ENCODE data around the gene EYS.
"Not testable (repeated sequence)": the region's sequence is repeated elsewhere in the genome, so short reads cannot be mapped to it uniquely, and the experiment has no call there.

DNA sequence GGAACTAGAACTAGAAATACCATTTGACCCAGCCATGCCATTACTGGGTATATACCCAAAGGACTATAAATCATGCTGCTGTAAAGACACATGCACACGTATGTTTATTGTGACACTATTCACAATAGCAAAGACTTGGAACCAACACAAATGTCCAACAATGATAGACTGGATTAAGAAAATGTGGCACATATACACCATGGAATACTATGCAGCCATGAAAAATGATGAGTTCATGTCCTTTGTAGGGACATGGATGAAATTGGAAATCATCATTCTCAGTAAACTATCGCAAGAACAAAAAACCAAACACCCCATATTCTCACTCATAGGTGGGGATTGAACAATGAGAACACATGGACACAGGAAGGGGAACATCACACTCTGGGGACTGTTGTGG, 1968.8 kb downstream of the EYS start:
- not testable (repeated sequence) for TF ChIP-seq ZFAT (CRISPR knock-in tag; conservative IDR thresholded peaks at IDR 0.05); JUN (CRISPR knock-in tag; IDR thresholded peaks at IDR 0.05); GABPB1 (CRISPR knock-in tag; IDR thresholded peaks at IDR 0.05); RFXAP (CRISPR knock-in tag; IDR thresholded peaks at IDR 0.05; ENCODE audit: borderline replicate concordance)
- TF ChIP-seq, protein P1, sequence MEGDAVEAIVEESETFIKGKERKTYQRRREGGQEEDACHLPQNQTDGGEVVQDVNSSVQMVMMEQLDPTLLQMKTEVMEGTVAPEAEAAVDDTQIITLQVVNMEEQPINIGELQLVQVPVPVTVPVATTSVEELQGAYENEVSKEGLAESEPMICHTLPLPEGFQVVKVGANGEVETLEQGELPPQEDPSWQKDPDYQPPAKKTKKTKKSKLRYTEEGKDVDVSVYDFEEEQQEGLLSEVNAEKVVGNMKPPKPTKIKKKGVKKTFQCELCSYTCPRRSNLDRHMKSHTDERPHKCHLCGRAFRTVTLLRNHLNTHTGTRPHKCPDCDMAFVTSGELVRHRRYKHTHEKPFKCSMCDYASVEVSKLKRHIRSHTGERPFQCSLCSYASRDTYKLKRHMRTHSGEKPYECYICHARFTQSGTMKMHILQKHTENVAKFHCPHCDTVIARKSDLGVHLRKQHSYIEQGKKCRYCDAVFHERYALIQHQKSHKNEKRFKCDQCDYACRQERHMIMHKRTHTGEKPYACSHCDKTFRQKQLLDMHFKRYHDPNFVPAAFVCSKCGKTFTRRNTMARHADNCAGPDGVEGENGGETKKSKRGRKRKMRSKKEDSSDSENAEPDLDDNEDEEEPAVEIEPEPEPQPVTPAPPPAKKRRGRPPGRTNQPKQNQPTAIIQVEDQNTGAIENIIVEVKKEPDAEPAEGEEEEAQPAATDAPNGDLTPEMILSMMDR (CRISPR knock-in tag; IDR thresholded peaks at IDR 0.05): not testable (repeated sequence)
- TF ChIP-seq, protein P2, sequence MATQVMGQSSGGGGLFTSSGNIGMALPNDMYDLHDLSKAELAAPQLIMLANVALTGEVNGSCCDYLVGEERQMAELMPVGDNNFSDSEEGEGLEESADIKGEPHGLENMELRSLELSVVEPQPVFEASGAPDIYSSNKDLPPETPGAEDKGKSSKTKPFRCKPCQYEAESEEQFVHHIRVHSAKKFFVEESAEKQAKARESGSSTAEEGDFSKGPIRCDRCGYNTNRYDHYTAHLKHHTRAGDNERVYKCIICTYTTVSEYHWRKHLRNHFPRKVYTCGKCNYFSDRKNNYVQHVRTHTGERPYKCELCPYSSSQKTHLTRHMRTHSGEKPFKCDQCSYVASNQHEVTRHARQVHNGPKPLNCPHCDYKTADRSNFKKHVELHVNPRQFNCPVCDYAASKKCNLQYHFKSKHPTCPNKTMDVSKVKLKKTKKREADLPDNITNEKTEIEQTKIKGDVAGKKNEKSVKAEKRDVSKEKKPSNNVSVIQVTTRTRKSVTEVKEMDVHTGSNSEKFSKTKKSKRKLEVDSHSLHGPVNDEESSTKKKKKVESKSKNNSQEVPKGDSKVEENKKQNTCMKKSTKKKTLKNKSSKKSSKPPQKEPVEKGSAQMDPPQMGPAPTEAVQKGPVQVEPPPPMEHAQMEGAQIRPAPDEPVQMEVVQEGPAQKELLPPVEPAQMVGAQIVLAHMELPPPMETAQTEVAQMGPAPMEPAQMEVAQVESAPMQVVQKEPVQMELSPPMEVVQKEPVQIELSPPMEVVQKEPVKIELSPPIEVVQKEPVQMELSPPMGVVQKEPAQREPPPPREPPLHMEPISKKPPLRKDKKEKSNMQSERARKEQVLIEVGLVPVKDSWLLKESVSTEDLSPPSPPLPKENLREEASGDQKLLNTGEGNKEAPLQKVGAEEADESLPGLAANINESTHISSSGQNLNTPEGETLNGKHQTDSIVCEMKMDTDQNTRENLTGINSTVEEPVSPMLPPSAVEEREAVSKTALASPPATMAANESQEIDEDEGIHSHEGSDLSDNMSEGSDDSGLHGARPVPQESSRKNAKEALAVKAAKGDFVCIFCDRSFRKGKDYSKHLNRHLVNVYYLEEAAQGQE (IDR thresholded peaks at IDR 0.05; ENCODE audit: borderline replicate concordance in 1 of 2, low read depth in 1 of 2, low read length in 2 of 2): not testable (repeated sequence)
- TF ChIP-seq, protein P3, sequence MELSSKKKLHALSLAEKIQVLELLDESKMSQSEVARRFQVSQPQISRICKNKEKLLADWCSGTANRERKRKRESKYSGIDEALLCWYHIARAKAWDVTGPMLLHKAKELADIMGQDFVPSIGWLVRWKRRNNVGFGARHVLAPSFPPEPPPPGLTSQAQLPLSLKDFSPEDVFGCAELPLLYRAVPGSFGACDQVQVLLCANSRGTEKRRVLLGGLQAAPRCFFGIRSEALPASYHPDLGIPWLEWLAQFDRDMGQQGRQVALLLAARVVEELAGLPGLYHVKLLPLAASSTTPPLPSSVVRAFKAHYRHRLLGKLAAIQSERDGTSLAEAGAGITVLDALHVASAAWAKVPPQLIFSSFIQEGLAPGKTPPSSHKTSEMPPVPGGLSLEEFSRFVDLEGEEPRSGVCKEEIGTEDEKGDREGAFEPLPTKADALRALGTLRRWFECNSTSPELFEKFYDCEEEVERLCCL (CRISPR knock-in tag; IDR thresholded peaks at IDR 0.05; ENCODE audit: borderline replicate concordance): not testable (repeated sequence)
- TF ChIP-seq, protein P4, sequence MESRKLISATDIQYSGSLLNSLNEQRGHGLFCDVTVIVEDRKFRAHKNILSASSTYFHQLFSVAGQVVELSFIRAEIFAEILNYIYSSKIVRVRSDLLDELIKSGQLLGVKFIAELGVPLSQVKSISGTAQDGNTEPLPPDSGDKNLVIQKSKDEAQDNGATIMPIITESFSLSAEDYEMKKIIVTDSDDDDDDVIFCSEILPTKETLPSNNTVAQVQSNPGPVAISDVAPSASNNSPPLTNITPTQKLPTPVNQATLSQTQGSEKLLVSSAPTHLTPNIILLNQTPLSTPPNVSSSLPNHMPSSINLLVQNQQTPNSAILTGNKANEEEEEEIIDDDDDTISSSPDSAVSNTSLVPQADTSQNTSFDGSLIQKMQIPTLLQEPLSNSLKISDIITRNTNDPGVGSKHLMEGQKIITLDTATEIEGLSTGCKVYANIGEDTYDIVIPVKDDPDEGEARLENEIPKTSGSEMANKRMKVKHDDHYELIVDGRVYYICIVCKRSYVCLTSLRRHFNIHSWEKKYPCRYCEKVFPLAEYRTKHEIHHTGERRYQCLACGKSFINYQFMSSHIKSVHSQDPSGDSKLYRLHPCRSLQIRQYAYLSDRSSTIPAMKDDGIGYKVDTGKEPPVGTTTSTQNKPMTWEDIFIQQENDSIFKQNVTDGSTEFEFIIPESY (CRISPR knock-in tag; IDR thresholded peaks at IDR 0.05): not testable (repeated sequence)

Data from HepG2 (cell line).